ENCODE results near the gene ALKBH7. TPM values are rescaled to one million over a fixed set of nuclear protein-coding genes. Genes with fewer than 3 reads are reported as not detected.

ALKBH7 gene
- total and polyA plus RNA-seq, 4 donors: 29.9 to 99.7 (median 51.2) TPM

DNA sequence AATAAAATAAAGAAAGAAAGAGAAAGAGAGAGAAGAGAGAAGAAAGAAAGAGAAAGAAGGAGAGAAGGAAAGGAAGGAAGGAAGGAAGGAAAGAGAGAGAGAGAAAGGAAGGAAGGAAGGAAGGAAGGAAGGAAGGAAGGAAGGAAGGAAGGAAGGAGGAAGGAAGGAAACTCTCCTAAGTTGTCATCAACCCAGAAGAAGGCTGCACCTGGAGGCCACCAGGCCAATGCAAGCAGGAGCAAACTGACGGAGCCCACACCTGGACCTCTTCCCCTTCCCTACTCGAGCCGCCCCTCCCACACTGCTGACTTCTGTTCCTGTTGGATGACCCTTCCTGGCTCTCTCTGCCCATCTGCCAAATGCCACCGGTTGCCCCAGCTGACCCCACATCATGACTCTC, 47.8 kb upstream of the ALKBH7 start:
- no peaks in the 10 kb centered on the region for H3K4me1 ChIP-seq (ENCODE audit: control insufficient read depth in 4 of 4, insufficient read depth in 4 of 4, low read length in 3 of 4)
- 65% methylated on average over 4 of the region's 4 CpGs for WGBS
- H3K27me3 ChIP-seq (ENCODE audit: control insufficient read depth in 4 of 4, insufficient read depth in 4 of 4, low read length in 3 of 4): no peaks in the 10 kb centered on the region
- no peak for DNase-seq (ENCODE audit: low spot score)
- no peak overlapping the region for H3K4me3 ChIP-seq (ENCODE audit: low read depth in 1 of 3, low read length in 3 of 3)
- no peaks in the 10 kb centered on the region for H3K36me3 ChIP-seq (ENCODE audit: control insufficient read depth in 4 of 4, insufficient read depth in 3 of 4, low read depth in 1 of 4, low read length in 3 of 4)
- no peak overlapping the region for H3K9ac ChIP-seq (ENCODE audit: low read depth in 1 of 2, low read length in 2 of 2)
- TF ChIP-seq, protein P1, sequence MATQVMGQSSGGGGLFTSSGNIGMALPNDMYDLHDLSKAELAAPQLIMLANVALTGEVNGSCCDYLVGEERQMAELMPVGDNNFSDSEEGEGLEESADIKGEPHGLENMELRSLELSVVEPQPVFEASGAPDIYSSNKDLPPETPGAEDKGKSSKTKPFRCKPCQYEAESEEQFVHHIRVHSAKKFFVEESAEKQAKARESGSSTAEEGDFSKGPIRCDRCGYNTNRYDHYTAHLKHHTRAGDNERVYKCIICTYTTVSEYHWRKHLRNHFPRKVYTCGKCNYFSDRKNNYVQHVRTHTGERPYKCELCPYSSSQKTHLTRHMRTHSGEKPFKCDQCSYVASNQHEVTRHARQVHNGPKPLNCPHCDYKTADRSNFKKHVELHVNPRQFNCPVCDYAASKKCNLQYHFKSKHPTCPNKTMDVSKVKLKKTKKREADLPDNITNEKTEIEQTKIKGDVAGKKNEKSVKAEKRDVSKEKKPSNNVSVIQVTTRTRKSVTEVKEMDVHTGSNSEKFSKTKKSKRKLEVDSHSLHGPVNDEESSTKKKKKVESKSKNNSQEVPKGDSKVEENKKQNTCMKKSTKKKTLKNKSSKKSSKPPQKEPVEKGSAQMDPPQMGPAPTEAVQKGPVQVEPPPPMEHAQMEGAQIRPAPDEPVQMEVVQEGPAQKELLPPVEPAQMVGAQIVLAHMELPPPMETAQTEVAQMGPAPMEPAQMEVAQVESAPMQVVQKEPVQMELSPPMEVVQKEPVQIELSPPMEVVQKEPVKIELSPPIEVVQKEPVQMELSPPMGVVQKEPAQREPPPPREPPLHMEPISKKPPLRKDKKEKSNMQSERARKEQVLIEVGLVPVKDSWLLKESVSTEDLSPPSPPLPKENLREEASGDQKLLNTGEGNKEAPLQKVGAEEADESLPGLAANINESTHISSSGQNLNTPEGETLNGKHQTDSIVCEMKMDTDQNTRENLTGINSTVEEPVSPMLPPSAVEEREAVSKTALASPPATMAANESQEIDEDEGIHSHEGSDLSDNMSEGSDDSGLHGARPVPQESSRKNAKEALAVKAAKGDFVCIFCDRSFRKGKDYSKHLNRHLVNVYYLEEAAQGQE (IDR thresholded peaks at IDR 0.05): no peak
- TF ChIP-seq EGR1 (IDR thresholded peaks at IDR 0.05; ENCODE audit: low read depth in 2 of 2) (no peak), JUND (IDR thresholded peaks at IDR 0.05) (no peak), TAF1 (conservative IDR thresholded peaks at IDR 0.05) (no peak), NR2F2 (IDR thresholded peaks at IDR 0.05) (no peak), SP1 (IDR thresholded peaks at IDR 0.05) (no peak), ATF3 (IDR thresholded peaks at IDR 0.05) (no peak), RXRA (IDR thresholded peaks at IDR 0.05) (no peak), YY1 (IDR thresholded peaks at IDR 0.05) (no peak), CTCF (IDR thresholded peaks at IDR 0.05; ENCODE audit: low read depth, low read length, missing input control) (no peak), FOXA1 (IDR thresholded peaks at IDR 0.05) (no peak), HNF4A (conservative IDR thresholded peaks at IDR 0.05) (no peak)
- TF ChIP-seq, protein P2, sequence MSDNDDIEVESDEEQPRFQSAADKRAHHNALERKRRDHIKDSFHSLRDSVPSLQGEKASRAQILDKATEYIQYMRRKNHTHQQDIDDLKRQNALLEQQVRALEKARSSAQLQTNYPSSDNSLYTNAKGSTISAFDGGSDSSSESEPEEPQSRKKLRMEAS (IDR thresholded peaks at IDR 0.05): no peak
- H3K27ac ChIP-seq (ENCODE audit: low read depth in 1 of 2, low read length in 2 of 2): no peak overlapping the region
- H3K9me3 ChIP-seq (ENCODE audit: control insufficient read depth in 4 of 4, low read length in 3 of 4): no peaks in the 10 kb centered on the region

DNA sequence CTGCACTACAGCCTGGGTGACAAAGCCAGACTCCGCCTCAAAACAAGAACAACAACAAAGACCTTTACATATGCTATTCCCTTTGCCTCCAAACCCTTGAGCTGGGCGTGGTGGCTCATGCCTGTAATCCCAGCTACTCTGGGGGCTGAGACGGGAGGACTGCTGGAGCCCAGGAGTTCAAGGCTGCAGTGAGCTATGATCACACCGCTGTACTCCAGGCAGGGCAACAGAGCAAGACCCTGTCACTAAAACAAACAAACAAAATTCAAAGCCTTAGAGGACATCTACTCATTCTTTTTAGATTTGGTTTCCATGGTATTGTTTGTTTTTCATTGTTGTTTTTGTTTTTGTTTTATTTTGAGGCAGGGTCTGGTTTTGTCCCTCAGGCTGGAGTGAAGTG, 47.0 kb upstream of the ALKBH7 start:
- Histone ChIP-seq H3K4me1 (ENCODE audit: control insufficient read depth in 4 of 4, insufficient read depth in 4 of 4, low read length in 3 of 4) (no peaks in the 10 kb centered on the region), H3K9ac (ENCODE audit: low read depth in 1 of 2, low read length in 2 of 2) (no peak overlapping the region), H3K9me3 (ENCODE audit: control insufficient read depth in 4 of 4, low read length in 3 of 4) (no peaks in the 10 kb centered on the region), H3K36me3 (ENCODE audit: control insufficient read depth in 4 of 4, insufficient read depth in 3 of 4, low read depth in 1 of 4, low read length in 3 of 4) (no peaks in the 10 kb centered on the region), H3K27ac (ENCODE audit: low read depth in 1 of 2, low read length in 2 of 2) (no peak overlapping the region), H3K27me3 (ENCODE audit: control insufficient read depth in 4 of 4, insufficient read depth in 4 of 4, low read length in 3 of 4) (no peaks in the 10 kb centered on the region), H3K4me3 (ENCODE audit: low read depth in 1 of 3, low read length in 3 of 3) (no peak overlapping the region)
- DNase-seq (ENCODE audit: low spot score): no peak
- 82% methylated on average over 4 of the region's 4 CpGs for WGBS
- no peak for TF ChIP-seq FOXA2 (IDR thresholded peaks at IDR 0.05)
- TF ChIP-seq TAF1 (conservative IDR thresholded peaks at IDR 0.05): no peak
- TF ChIP-seq FOXA1 (IDR thresholded peaks at IDR 0.05): no peak
- no peak for TF ChIP-seq RXRA (IDR thresholded peaks at IDR 0.05)
- no peak for TF ChIP-seq CTCF (IDR thresholded peaks at IDR 0.05; ENCODE audit: low read depth, low read length, missing input control)
